ENCODE data around the gene USF3.

USF3 gene

DNA sequence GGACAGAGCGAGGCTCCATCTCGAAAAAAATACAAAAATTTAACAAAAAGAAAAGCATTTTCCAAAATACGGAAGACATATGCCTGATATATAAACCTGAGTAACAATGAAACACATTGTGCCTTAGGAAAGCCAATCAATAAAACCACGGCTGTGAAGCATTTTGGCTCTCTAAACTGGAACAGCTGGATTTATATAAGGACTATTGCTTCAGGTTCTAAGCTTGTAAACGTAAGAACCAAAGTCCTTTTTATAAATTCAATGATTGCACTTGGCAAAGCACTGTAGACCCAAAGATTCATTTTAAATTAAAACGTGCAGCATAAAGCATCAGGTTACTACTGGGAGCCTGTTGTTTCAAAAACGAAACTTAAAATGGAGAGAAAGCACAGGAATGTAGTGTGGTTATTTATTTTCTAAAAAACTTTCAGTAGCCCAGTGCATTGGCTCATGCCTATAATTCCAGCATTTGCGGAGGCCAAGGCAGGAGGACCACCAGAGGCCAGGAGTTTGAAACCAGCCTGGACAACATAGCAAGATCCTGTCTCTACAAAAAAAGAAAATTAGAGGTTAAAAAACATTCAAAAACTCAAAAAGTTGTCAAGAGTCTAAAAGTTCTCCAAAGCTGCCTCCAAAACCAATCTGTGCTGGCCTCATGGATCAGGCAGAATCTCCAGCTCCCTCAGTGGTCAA lies 61.5 kb downstream of the USF3 start:
- H3K4me1 ChIP-seq (ENCODE audit: control insufficient read depth in 1 of 2, insufficient read depth in 1 of 2, low read depth in 1 of 2, low read length in 1 of 2): peaks cover 13 to 16% of the 10 kb centered on the region in 2 experiments
- TF ChIP-seq, protein P1, sequence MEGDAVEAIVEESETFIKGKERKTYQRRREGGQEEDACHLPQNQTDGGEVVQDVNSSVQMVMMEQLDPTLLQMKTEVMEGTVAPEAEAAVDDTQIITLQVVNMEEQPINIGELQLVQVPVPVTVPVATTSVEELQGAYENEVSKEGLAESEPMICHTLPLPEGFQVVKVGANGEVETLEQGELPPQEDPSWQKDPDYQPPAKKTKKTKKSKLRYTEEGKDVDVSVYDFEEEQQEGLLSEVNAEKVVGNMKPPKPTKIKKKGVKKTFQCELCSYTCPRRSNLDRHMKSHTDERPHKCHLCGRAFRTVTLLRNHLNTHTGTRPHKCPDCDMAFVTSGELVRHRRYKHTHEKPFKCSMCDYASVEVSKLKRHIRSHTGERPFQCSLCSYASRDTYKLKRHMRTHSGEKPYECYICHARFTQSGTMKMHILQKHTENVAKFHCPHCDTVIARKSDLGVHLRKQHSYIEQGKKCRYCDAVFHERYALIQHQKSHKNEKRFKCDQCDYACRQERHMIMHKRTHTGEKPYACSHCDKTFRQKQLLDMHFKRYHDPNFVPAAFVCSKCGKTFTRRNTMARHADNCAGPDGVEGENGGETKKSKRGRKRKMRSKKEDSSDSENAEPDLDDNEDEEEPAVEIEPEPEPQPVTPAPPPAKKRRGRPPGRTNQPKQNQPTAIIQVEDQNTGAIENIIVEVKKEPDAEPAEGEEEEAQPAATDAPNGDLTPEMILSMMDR (IDR thresholded peaks at IDR 0.05): no peak
- H3K4me3 ChIP-seq (ENCODE audit: low read depth in 1 of 2, low read length in 1 of 2): no peak overlapping the region
- H3K27me3 ChIP-seq: no peaks in the 10 kb centered on the region
- no peaks in the 10 kb centered on the region for H3K9me3 ChIP-seq
- no peak overlapping the region for H3K27ac ChIP-seq
- H3K36me3 ChIP-seq: no peaks in the 10 kb centered on the region

DNA sequence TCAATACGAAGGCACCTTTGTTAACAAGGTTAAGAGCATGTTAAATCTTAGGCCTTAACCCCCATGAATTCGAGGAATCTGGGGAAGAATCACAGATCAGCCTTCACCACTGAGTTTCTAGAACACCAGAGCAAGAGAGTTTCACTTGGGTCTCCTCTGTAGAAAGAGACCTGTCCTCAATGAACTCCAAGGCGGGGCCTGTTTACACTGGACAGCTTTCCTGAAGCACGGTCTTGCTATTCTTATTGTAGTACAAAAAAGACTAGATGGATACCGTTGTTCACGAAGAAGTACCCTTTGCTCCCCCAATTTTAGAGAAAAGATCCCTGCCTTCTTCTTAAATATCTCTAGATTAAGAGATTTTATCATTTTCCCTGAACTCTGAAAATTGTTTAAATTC lies 64.9 kb downstream of the USF3 start:
- Histone ChIP-seq H3K4me1 (ENCODE audit: control insufficient read depth in 1 of 2, insufficient read depth in 1 of 2, low read depth in 1 of 2, low read length in 1 of 2) (peaks cover 19 to 23% of the 10 kb centered on the region in 2 experiments), H3K36me3 (no peaks in the 10 kb centered on the region), H3K27ac (peak overlapping the region; percentile 63), H3K27me3 (no peaks in the 10 kb centered on the region), H3K9me3 (no peaks in the 10 kb centered on the region), H3K4me3 (ENCODE audit: low read depth in 1 of 2, low read length in 1 of 2) (no peak overlapping the region)
- TF ChIP-seq, protein P1 (IDR thresholded peaks at IDR 0.05): no peak

DNA sequence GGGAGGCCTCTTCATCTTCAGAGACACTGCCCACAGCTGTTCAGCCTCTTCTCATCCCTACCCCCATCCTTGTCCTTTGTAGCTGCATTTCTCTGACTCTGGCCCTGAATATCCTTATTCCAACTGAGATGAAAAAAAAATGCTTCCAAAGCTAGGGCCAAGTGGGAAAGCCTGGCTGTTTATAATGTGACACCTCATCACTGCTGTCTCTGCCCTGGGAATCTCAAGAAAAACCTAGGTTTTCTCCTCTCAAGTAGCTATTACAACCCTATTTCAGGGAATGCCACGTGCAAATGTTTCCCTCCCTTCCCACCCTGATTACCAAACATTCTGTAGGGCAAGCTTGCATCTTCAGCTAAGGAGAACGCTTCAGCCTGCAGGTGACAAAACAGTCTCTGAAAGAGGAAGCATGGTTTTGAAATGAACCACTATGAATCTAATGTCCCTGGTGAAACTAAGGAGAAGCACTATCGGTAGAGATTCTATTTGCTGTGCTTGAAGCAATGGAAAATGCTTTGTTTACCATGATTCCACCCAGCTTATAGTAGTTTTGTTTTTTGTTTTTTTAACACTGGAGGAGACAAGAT lies 65.4 kb downstream of the USF3 start:
- TF ChIP-seq, protein P1 (IDR thresholded peaks at IDR 0.05): no peak
- Histone ChIP-seq H3K4me3 (ENCODE audit: low read depth in 1 of 2, low read length in 1 of 2) (no peak overlapping the region), H3K27me3 (no peaks in the 10 kb centered on the region), H3K4me1 (ENCODE audit: control insufficient read depth in 1 of 2, insufficient read depth in 1 of 2, low read depth in 1 of 2, low read length in 1 of 2) (peaks cover 23 to 29% of the 10 kb centered on the region in 2 experiments), H3K36me3 (no peaks in the 10 kb centered on the region), H3K27ac (peak overlapping the region; percentile 63), H3K9me3 (no peaks in the 10 kb centered on the region)

DNA sequence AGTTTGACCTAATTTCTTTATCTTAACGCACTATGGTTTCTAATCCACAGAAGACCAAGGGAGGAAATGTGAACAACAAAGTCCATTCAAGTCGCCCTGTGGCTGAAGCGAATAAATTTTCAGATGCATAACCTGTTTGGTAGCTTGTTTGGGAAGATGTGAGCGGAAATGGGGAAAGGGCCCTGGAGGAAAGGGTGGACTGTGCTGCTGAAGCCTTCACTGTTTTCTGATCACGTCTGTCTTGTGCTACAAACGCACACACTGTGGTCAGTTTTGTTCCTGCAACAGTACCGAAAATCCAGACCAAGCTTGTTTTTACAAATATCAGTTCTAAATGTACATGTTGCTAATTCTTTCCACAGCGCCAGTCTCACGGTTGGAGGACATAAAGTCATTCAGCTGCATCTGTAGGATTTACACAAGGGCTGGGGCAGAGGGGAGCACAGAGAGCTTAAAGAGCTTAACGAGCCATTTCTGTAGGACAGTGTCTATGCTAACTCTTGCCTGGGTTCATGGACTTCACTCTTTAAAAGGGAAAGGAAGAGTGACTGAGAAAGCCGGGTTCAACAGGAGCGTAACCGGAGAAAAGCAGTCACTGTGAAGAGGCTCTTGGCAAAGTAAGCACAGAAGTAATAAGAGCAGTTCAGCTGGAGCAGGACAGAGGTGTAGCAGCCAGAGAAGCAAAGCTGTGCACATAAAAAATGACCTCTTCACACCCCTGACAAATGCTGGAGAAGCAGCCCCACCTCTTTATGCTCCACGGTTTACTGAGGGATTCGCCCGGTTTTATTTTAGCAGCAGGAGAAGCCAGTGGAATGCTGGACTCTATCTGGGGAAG lies 66.6 kb downstream of the USF3 start:
- Histone ChIP-seq H3K36me3 (no peaks in the 10 kb centered on the region), H3K27ac (no peak overlapping the region), H3K27me3 (no peaks in the 10 kb centered on the region), H3K9me3 (no peaks in the 10 kb centered on the region), H3K4me3 (ENCODE audit: low read depth in 1 of 2, low read length in 1 of 2) (no peak overlapping the region), H3K4me1 (ENCODE audit: control insufficient read depth in 1 of 2, insufficient read depth in 1 of 2, low read depth in 1 of 2, low read length in 1 of 2) (peaks cover 31 to 38% of the 10 kb centered on the region in 2 experiments)
- TF ChIP-seq, protein P1 (IDR thresholded peaks at IDR 0.05): no peak

DNA sequence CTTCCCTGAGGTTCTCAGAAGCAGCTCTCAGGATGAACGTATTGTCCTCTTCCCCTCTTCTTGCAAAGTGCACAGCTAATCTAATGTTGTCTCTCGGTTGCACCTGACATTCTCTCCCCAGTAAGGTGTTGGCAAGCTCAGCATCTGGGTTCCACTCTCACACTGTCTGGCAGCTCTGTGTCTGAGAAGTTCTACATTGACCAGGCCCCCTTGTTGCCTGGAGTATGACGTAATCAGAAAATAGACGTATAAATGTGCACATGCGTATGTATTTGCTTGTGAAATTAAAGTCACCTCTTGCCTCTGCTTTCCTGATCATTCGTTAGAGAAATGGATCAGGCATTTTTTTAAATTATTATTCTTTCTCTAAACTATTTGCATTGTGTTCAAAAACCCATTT lies 67.7 kb downstream of the USF3 start:
- Histone ChIP-seq H3K4me3 (ENCODE audit: low read depth in 1 of 2, low read length in 1 of 2) (no peak overlapping the region), H3K36me3 (no peaks in the 10 kb centered on the region), H3K4me1 (ENCODE audit: control insufficient read depth in 1 of 2, insufficient read depth in 1 of 2, low read depth in 1 of 2, low read length in 1 of 2) (peaks cover 31 to 38% of the 10 kb centered on the region in 2 experiments), H3K27me3 (no peaks in the 10 kb centered on the region), H3K27ac (no peak overlapping the region), H3K9me3 (no peaks in the 10 kb centered on the region)
- TF ChIP-seq, protein P1 (IDR thresholded peaks at IDR 0.05): no peak
